ENCODE results near the gene TGOLN2.

- TF ChIP-seq CTCF (IDR thresholded peaks at IDR 0.05): no peak
- no peak for TF ChIP-seq POLR2A (IDR thresholded peaks at IDR 0.05)
- TF ChIP-seq POLR2AphosphoS5 (IDR thresholded peaks at IDR 0.05): no peak
Measured at GRCh38 chr2:85318222-85319074, 9.3 kb downstream of the TGOLN2 start.

Measured in prostate gland (tissue), 2 donors.